GM12801 (cell line): Measurements from ENCODE around the gene RYR3.

Source experiments
- TF ChIP-seq, protein P1 (sequence below): IDR thresholded peaks from one replicate; pipeline ENCODE4 v1.5.1; 2011; ENCODE audit warnings: control low read depth; ENCODE audit not compliant: insufficient read length; ENCODE audit errors: extremely low read depth

RYR3 gene

DNA sequence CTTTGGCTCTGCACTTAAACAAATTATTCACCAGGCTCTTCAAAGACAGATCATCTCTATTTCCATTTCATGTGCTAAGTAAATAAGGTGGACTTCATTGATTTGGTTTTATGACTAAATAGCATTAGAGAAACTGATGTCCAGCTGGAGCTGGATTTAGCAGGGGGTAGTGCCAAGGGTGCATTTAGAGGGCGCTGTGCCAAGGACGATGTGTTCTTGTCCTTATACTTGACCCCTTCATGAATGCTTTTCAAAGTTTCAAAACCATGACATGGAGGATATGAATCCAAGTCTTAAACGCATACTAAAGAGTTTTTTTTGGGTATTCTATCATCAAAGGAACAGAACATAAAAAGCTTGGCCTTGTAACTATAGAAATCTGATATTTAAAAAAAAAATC lies 233.2 kb downstream of the RYR3 start:
- TF ChIP-seq, protein P1, sequence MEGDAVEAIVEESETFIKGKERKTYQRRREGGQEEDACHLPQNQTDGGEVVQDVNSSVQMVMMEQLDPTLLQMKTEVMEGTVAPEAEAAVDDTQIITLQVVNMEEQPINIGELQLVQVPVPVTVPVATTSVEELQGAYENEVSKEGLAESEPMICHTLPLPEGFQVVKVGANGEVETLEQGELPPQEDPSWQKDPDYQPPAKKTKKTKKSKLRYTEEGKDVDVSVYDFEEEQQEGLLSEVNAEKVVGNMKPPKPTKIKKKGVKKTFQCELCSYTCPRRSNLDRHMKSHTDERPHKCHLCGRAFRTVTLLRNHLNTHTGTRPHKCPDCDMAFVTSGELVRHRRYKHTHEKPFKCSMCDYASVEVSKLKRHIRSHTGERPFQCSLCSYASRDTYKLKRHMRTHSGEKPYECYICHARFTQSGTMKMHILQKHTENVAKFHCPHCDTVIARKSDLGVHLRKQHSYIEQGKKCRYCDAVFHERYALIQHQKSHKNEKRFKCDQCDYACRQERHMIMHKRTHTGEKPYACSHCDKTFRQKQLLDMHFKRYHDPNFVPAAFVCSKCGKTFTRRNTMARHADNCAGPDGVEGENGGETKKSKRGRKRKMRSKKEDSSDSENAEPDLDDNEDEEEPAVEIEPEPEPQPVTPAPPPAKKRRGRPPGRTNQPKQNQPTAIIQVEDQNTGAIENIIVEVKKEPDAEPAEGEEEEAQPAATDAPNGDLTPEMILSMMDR: no peak

DNA sequence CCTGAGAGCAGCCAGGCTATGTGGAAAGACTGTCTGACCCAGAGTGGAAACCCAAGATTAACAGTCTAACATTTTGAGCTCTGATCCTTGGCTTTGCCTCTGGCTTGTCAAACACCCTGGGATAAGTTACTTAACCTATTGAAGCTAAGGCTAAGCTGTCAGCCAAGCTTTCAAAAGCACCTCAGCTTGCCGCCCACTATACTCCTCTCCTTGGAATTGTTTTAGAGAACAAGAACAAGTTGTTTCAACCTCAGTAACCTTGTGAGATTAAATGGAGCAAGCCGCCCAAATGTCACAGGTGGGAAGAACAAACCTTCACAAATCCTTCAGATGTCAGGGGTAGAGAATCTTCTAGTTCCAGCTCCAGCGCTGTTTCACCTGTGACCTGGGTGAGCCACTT lies 235.1 kb downstream of the RYR3 start:
- TF ChIP-seq, protein P1: no peak

DNA sequence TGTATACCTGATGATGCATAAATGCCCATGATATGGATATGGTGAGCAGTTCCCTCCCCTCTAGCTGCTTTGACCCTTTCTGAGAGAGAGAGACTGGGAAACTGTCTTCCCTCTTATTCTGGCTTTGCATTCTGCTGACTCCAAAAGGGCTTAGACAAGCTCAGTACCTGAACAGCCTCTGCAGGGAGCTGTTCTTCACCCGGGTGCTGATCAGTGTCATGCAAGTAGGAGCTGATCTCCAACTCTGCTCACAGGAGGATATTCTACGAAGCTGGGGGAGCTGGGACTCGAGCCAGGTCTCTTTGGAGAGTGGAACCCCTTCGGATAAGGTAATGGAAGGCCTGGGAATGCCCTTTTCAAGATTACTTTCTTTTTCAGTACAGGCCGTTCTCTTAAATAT lies 237.1 kb downstream of the RYR3 start:
- TF ChIP-seq, protein P1: no peak

DNA sequence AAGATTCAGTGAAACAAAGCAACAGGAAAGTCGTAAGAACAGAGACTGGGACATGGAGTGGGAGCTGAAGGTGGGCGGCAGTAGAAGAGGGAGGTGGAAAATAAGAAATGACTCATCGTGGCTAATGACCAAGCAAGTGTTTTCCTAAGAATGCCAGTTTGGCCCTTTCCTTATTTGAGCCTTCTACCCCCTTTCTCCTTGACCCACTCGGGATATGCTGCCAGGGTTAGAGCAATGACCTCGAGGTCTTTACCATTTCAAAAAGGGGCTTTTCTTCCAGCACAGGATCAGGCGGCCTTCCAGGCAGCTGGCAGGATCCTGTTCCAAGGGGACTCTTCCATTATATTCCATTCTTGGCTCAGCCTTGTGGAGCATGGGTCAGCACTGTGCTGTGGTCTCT lies 241.1 kb downstream of the RYR3 start:
- TF ChIP-seq, protein P1: no peak

DNA sequence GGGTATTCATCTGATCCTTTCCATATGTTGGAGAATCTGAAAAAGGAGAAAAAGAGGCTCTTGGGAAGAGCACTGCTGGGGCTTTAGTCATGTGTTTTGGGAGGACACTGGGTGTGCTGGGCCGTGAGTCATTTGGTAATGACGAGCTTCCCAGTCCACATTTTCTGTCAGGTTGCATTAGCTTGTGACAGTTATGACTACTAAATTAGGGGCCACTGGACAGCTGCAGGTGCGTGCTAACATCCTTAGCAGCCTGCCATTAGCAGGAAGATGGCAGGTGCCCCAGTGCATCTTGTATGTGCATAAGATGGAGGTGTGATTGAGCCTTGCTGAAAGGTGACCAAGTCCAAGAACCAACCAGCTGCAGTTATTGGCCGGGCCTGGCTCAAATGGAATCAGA lies 242.4 kb downstream of the RYR3 start:
- TF ChIP-seq, protein P1: no peak

DNA sequence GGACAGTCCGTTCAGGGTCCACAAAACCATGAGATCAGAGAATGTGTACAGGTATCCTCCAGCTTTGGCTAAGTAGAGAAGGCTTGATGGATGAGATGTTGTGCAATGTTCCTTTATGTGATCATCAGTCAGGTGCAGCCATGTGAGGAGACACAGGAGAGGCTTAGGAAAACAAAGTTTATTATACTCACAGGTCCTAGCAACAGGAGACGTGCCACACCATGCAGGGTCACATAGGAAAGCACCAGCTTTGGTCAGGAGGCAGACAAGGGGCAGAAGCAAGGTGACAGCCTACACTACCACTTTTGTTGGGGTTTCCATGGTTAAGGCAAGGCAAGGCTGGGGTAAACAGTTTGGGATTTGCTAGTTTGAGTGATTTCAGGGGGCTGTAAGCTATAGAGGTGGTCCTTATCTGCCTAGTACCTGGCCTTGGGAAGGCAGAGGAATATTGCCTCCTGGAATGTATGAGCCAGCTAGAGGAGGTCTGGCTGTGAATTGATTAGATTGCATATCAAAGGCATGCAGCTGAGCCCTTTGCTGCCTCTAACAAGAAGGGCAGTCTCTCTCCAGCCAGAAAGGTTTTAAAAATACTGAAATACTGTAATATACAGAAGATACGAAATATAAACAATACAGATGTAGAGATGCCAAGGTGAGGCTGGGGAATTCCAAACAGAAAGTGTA lies 248.6 kb downstream of the RYR3 start:
- TF ChIP-seq, protein P1: no peak

DNA sequence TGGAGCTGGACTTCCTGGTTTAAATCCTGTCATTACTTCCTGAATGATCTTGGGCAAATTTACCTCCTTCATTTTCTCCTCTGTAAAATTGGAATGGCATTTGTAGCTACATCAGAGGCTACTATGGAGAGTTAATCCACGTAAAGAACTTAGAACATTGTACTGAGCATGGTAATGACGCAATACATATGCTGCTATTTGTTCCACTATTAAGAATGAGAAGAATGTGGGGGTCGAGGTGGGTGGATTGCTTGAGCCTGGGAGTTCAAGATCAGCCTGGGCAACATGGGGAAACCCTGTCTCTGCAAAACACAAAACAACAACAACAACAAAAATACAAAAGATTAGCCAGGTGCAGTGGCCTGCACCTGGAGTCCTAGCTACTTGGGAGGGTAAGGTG lies 250.6 kb downstream of the RYR3 start:
- TF ChIP-seq, protein P1: no peak
